Karpas-422 (cell line): ENCODE data around the gene FAM118B. TPM values are rescaled to one million over a fixed set of nuclear protein-coding genes. Genes with fewer than 3 reads are reported as not detected.

ENCODE experiments used
- DNase-seq: peaks from one replicate; pipeline ENCODE4 v3.0.0-alpha.2; 2015
- H2AFZ ChIP-seq: fragments of 200-600 bp; sonication (generic); 2 replicates; pipeline ENCODE4 v1.6.1; 2014; ENCODE audit warnings: antibody characterized with exemption, low read length, mixed read lengths
- H3K27ac ChIP-seq: fragments of 200-600 bp; sonication (generic); 2 replicates; pipeline ENCODE4 v1.5.1; 2014; ENCODE audit warnings: mild to moderate bottlenecking, low read length, moderate library complexity
- H3K27me3 ChIP-seq: fragments of 200-600 bp; sonication (generic); 2 replicates; pipeline ENCODE4 v1.6.1; 2014; ENCODE audit warnings: low read length, mixed read lengths
- H3K36me3 ChIP-seq: fragments of 200-600 bp; sonication (generic); 2 replicates; pipeline ENCODE4 v1.6.1; 2014; ENCODE audit warnings: low read length, mixed read lengths; ENCODE audit not compliant: insufficient read depth
- H3K4me1 ChIP-seq: fragments of 200-600 bp; sonication (generic); 2 replicates; pipeline ENCODE4 v1.6.1; 2014; ENCODE audit warnings: mild to moderate bottlenecking, low read length, mixed read lengths
- H3K4me2 ChIP-seq: fragments of 200-600 bp; sonication (generic); 2 replicates; pipeline ENCODE4 v1.6.1; 2014; ENCODE audit warnings: low read length, low read depth, mild to moderate bottlenecking; ENCODE audit not compliant: poor library complexity, severe bottlenecking
- H3K4me3 ChIP-seq: fragments of 200-600 bp; sonication (generic); 2 replicates; pipeline ENCODE4 v1.5.1; 2014; ENCODE audit warnings: mild to moderate bottlenecking, antibody characterized with exemption, low read length, mixed read lengths
- H3K79me2 ChIP-seq: fragments of 200-600 bp; sonication (generic); 2 replicates; pipeline ENCODE4 v1.6.1; 2014; ENCODE audit warnings: mild to moderate bottlenecking, low read length, mixed read lengths
- H3K9ac ChIP-seq: fragments of 200-600 bp; sonication (generic); 2 replicates; pipeline ENCODE4 v1.6.0; 2014; ENCODE audit warnings: low read length
- H3K9me2 ChIP-seq: fragments of 200-600 bp; sonication (generic), shearing (Covaris generic); replicated peaks from 2 replicates; pipeline ENCODE4 v1.6.0; 2014; ENCODE audit warnings: mild to moderate bottlenecking, low read length, moderate library complexity; ENCODE audit not compliant: insufficient read depth
- H3K9me3 ChIP-seq: fragments of 300-700, 200-600 bp; sonication (generic); 2 replicates; pipeline ENCODE4 v1.6.1; 2014; ENCODE audit warnings: low read length, mixed read lengths
- H4K20me1 ChIP-seq: fragments of 200-600 bp; sonication (generic); 2 replicates; pipeline ENCODE4 v1.6.1; 2014; ENCODE audit warnings: mild to moderate bottlenecking, antibody characterized with exemption, low read length, low read depth; ENCODE audit not compliant: insufficient read depth
- total RNA-seq: library from RNA; depleted of rRNA; stranded (reverse); fragments of >200 nt; shearing (Covaris generic); gene quantifications from 2 replicates; pipeline ENCODE4 v1.2.3, GENCODE V29; 2014; ENCODE audit warnings: low replicate concordance

The FAM118B gene
- total RNA-seq, 1 experiment from 2014 or later: 14.8 TPM

DNA sequence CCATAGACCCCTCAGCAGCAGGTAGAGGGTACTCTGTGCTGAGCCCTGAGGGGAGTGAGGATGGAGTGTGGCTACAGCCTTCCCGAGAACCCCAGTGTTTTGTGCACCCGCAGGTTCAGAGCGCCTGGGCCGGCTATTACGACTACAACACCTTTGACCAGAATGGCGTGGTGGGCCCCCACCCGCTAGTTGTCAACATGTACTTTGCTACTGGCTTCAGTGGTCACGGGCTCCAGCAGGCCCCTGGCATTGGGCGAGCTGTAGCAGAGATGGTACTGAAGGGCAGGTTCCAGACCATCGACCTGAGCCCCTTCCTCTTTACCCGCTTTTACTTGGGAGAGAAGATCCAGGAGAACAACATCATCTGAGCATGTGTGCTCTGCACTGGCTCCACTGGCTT lies 65.7 kb downstream of the FAM118B start:
- H3K27ac ChIP-seq: no peak overlapping the region
- no peak overlapping the region for H3K4me2 ChIP-seq
- no peak overlapping the region for H3K9ac ChIP-seq
- no peaks in the 10 kb centered on the region for H3K79me2 ChIP-seq
- H4K20me1 ChIP-seq: no peaks in the 10 kb centered on the region
- no peaks in the 10 kb centered on the region for H3K9me2 ChIP-seq
- peaks cover under 1% of the 10 kb centered on the region; the same call in 1 of the 2 replicates for H3K4me1 ChIP-seq
- H2AFZ ChIP-seq: no peak overlapping the region
- no peaks in the 10 kb centered on the region for H3K27me3 ChIP-seq
- H3K9me3 ChIP-seq: no peaks in the 10 kb centered on the region
- no peak overlapping the region for H3K4me3 ChIP-seq
- H3K36me3 ChIP-seq: no peaks in the 10 kb centered on the region; the same call in 1 of the 2 replicates
- no peak for DNase-seq

DNA sequence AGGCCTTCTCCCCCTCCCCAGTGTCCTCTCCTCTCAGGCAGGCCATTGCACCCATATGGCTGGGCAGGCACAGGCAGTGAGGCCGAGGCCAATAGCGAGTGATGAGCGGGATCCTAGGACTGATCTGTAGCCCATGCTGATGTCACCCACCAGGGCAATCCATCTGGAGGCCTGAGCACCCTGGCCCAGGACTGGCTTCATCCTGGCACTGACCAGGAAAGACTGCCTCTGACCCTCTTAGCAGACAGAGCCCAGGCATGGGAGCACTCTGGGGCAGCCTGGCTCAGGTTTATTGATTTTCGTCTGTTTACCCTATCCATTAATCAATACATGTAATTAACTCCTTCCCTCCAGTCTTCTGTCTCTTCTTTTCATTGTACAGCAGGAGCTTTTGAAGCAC lies 66.2 kb downstream of the FAM118B start:
- Histone ChIP-seq H3K36me3 (no peaks in the 10 kb centered on the region; the same call in 1 of the 2 replicates), H3K4me3 (no peak overlapping the region), H2AFZ (no peak overlapping the region), H3K27ac (no peak overlapping the region), H3K9ac (no peak overlapping the region), H3K4me2 (no peak overlapping the region), H3K27me3 (no peaks in the 10 kb centered on the region), H3K9me3 (no peaks in the 10 kb centered on the region), H4K20me1 (no peaks in the 10 kb centered on the region), H3K4me1 (peaks cover 4% of the 10 kb centered on the region; the same call in 1 of the 2 replicates), H3K9me2 (no peaks in the 10 kb centered on the region), H3K79me2 (no peaks in the 10 kb centered on the region)
- no peak for DNase-seq

DNA sequence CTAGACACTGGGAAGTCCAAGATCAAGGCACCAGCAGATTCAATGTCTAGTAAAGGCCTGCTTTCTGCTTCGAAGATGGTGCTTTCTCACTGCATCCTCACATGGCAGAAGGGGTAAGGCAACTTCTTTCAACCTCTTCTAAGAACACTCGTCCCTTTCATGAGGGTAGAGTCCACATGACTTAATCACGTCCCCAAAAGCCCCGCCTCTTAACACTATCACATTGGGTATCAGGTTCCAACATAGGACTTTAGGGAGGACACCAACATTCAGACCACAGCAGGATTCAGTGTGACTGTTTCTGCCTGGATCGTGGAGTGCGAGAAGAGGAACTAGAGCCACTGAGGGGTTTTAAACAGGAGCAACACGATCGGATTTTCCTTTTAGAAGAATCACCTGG lies 67.6 kb downstream of the FAM118B start:
- Histone ChIP-seq H3K27ac (no peak overlapping the region), H2AFZ (no peak overlapping the region), H3K9me3 (no peaks in the 10 kb centered on the region), H3K9me2 (no peaks in the 10 kb centered on the region), H3K4me2 (no peak overlapping the region), H3K4me3 (no peak overlapping the region), H3K9ac (no peak overlapping the region), H4K20me1 (no peaks in the 10 kb centered on the region), H3K27me3 (no peaks in the 10 kb centered on the region), H3K36me3 (no peaks in the 10 kb centered on the region; the same call in 1 of the 2 replicates), H3K4me1 (peaks cover 7% of the 10 kb centered on the region), H3K79me2 (no peaks in the 10 kb centered on the region)
- DNase-seq: no peak

DNA sequence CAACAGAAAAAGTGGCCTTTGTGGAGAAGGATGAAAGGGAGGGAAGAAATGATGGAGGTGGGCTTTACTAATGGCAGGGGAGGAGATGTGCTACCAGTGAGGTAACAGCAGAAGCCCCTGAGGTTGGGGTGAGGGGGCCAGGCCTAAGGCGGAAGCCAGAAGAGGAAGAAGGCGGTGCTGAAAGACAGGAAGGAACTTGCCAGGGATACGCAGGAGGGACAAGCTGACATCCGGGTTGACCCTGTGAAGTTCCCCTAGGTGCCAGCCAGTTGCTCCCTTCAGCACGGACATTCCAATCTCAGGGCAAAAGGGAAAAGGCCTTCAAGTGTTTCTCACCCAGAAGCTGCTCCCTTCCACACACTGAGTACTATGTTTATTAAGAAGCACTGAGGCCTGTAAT lies 69.0 kb downstream of the FAM118B start:
- H3K4me2 ChIP-seq: no peak overlapping the region

DNA sequence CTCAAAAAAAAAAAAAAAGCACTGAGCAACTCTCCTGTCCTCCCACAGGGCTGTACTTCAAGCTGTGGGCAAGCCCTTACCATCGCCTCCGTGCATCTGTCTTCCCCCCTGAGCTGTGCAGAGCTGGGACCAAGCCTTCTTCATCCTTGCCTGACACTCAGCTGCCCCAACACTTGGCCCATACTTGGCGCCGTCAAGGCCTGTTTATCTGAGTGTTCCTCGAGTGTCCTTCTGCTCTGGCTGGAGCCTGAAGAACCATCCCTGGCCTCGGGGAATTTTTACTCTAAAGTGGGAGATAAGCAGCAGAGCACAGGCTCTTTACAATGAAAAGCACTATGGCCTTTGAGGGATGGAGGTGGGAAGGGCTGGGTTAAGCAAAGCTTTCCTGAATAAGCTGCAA lies 69.7 kb downstream of the FAM118B start:
- Histone ChIP-seq H3K27me3 (no peaks in the 10 kb centered on the region), H3K36me3 (no peaks in the 10 kb centered on the region), H3K9ac (no peak overlapping the region), H3K4me3 (no peak overlapping the region), H3K27ac (no peak overlapping the region), H3K9me2 (no peaks in the 10 kb centered on the region), H3K4me2 (no peak overlapping the region), H3K79me2 (peaks cover 5% of the 10 kb centered on the region; the same call in 1 of the 2 replicates), H3K9me3 (no peaks in the 10 kb centered on the region), H2AFZ (no peak overlapping the region), H3K4me1 (peaks cover 19% of the 10 kb centered on the region), H4K20me1 (no peaks in the 10 kb centered on the region)
- no peak for DNase-seq

More for the DNA sequence above, 69.0 kb downstream of the FAM118B start:
- no peaks in the 10 kb centered on the region for H3K9me3 ChIP-seq
- no peak overlapping the region for H3K9ac ChIP-seq
- DNase-seq: peak; percentile 43
- no peaks in the 10 kb centered on the region for H3K9me2 ChIP-seq
- peaks cover 19% of the 10 kb centered on the region for H3K4me1 ChIP-seq
- H3K27me3 ChIP-seq: no peaks in the 10 kb centered on the region
- no peak overlapping the region for H2AFZ ChIP-seq
- no peaks in the 10 kb centered on the region; the same call in 1 of the 2 replicates for H3K36me3 ChIP-seq
- H3K4me3 ChIP-seq: no peak overlapping the region
- H3K27ac ChIP-seq: no peak overlapping the region
- peaks cover 3% of the 10 kb centered on the region; the same call in 1 of the 2 replicates for H3K79me2 ChIP-seq
- no peaks in the 10 kb centered on the region for H4K20me1 ChIP-seq

DNA sequence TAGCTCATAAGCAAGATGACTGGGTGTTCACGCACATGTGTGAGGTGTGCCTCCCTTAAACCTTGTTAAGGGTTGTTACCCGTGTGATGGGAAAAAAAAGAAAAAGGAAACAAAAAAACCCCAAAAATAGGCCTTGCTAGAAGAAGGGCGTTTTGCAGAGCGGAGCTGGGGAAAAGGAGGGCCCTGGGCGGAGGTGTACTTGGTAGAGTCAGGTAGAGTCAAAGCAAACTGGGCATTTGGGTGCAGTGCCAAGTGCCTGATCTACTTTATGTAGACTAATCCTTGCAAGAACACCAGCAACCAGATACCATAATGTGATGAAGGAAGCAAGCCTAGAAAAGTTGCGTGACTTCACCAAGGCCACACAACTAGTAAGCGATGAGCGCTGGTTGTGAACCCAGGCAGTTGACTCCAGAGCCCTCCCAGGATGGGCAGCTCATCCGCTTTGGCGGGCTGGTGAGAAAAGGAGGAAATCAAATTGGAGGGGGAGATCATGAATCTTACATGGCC lies 70.1 kb downstream of the FAM118B start:
- H3K79me2 ChIP-seq: peaks cover 6% of the 10 kb centered on the region; the same call in 1 of the 2 replicates
- H2AFZ ChIP-seq: no peak overlapping the region
- no peak for DNase-seq
- no peak overlapping the region for H3K27ac ChIP-seq
- H3K4me3 ChIP-seq: no peak overlapping the region
- no peaks in the 10 kb centered on the region for H3K9me3 ChIP-seq
- H3K4me1 ChIP-seq: peaks cover 19% of the 10 kb centered on the region
- no peaks in the 10 kb centered on the region for H3K27me3 ChIP-seq
- no peaks in the 10 kb centered on the region for H4K20me1 ChIP-seq
- no peaks in the 10 kb centered on the region for H3K36me3 ChIP-seq
- peak overlapping the region; percentile 79; the same call in 1 of the 2 replicates for H3K9ac ChIP-seq
- no peak overlapping the region for H3K4me2 ChIP-seq
- H3K9me2 ChIP-seq: no peaks in the 10 kb centered on the region

DNA sequence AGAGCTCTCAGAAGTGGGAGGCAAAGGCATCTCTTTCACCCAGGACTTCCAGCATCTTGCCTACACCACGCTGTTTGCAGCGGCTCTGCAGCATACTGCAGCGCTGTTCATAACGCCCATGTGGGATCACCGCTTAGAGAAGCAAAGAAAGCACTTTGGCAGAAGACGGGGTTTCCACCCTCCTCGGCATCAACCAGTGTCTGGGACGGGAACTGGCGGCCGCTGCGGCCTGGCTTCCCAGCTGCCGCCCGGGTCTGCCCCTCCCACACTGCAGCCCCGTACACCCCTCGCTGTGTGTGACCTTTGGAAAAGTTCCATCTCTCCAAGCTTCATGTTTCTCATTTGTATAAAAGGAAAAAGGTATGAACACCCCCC lies 70.8 kb downstream of the FAM118B start:
- H3K27ac ChIP-seq: peak overlapping the region; percentile 65; the same call in 1 of the 2 replicates
- no peaks in the 10 kb centered on the region for H3K36me3 ChIP-seq
- no peaks in the 10 kb centered on the region for H3K9me3 ChIP-seq
- 0 out of 2 replicates have a peak overlapping the region, but pooled peaks have one; percentile 2 for H2AFZ ChIP-seq
- H4K20me1 ChIP-seq: no peaks in the 10 kb centered on the region
- H3K4me1 ChIP-seq: peaks cover 19% of the 10 kb centered on the region
- no peaks in the 10 kb centered on the region for H3K9me2 ChIP-seq
- peak overlapping the region; percentile 86 for H3K4me2 ChIP-seq
- H3K27me3 ChIP-seq: no peaks in the 10 kb centered on the region
- peak overlapping the region; percentile 79 for H3K9ac ChIP-seq
- DNase-seq: peak; percentile 56
- peak overlapping the region; percentile 86 for H3K4me3 ChIP-seq
- H3K79me2 ChIP-seq: peaks cover 8% of the 10 kb centered on the region; the same call in 1 of the 2 replicates

DNA sequence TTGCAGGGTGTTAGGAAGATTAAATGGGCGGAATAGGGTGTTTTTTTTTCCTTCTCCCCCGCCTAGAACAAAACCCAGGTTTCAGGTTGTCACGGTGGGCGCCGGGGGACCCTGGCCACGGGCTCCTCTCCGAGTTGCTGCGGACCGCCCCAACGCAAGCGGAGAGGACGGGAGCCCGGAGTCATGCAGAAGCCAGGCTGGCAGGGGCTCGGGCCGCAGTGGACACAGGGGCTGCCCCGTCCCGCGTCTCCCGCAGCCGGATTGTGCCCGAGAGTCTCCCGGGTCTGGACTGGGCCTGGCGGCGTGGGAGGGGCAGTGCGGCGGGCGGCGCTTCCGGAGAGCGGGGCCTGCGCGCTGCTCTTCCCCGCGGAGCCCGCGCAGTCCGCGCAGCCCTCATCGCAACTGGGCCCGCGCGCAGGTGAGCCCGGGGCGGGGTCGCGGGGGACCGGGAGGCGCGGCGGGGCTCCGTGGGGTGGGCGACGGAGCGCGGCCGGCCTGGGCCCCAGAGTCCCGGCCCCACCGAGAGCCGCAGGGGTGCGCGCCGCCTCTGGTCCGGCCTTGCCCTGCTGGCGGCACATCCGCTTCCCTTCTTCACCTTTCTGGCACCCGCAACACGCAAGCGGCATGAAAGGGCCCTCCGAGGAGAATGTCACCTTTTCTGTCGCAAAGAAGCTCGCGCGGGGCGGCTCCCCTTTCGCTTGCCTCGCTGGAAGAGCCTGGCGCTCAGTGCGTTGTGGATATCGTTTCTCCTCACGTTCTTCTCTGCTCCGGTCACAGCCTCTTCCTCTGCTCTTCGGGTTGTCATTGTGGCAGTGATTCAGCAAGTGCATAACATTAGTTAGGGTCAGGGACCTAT lies 71.4 kb downstream of the FAM118B start, which contains the start of gene TIRAP:
Gene TIRAP, plus strand, starts transcription at position 358 of the 856 bp plus-strand sequence. CDS start 7,802 bp downstream, outside the sequence.
- Histone ChIP-seq H3K9me2 (no peaks in the 10 kb centered on the region), H3K4me1 (peaks cover 19% of the 10 kb centered on the region), H2AFZ (peak within 1 kb of the TSS; percentile 78; the same call in 1 of the 2 replicates), H3K27me3 (no peaks in the 10 kb centered on the region), H3K4me2 (peak within 1 kb of the TSS; percentile 86), H3K27ac (peak within 1 kb of the TSS; percentile 65), H3K9ac (peak within 1 kb of the TSS; percentile 79), H4K20me1 (no peaks in the 10 kb centered on the region), H3K4me3 (peak within 1 kb of the TSS; percentile 86), H3K36me3 (no peaks in the 10 kb centered on the region), H3K9me3 (no peaks in the 10 kb centered on the region), H3K79me2 (peaks cover 8% of the 10 kb centered on the region; the same call in 1 of the 2 replicates)
- DNase-seq: peak; percentile 70
